AG04450 (cell line): ENCODE results near the gene ACSS2. TPM values are rescaled to one million over a fixed set of nuclear protein-coding genes. Genes with fewer than 3 reads are reported as not detected.

Experiments used
- CTCF ChIA-PET: fragments of 300-600, 350-600 bp; formaldehyde crosslinking; extraction: SDS; loops from one replicate; lab custom pipeline; 2022; ENCODE audit warnings: antibody characterized with exemption, inconsistent platforms; lab: Charles Lee
- POLR2A ChIA-PET: fragments of 350-600 bp; formaldehyde crosslinking; extraction: SDS; loops from one replicate; lab custom pipeline; 2021; ENCODE audit warnings: antibody characterized with exemption, inconsistent platforms; lab: Yijun Ruan, JAX
- DNase-seq: peaks from one replicate; pipeline ENCODE4 v3.0.0-alpha.2; 2011; ENCODE audit warnings: low read depth, low spot score
- H3K27ac ChIP-seq: one replicate; pipeline ENCODE4 v1.5.1; 2012; ENCODE audit warnings: low read depth, low read length, control low read depth
- H3K27me3 ChIP-seq: one replicate; pipeline ENCODE4 v1.6.0; 2012; ENCODE audit warnings: low read length; ENCODE audit not compliant: control insufficient read depth, insufficient read depth
- H3K4me3 ChIP-seq: 2 replicates; pipeline ENCODE4 v1.5.1; 2011; ENCODE audit warnings: mild to moderate bottlenecking, low read depth, low read length, control low read depth
- H3K9me3 ChIP-seq: 2 replicates; pipeline ENCODE4 v1.5.1; 2012; ENCODE audit warnings: low read length; ENCODE audit not compliant: control insufficient read depth, insufficient read depth
- polyA plus RNA-seq: library from polyadenylated mRNA; depleted of rRNA; stranded (reverse); fragments of >200 nt; gene quantifications from 2 replicates; pipeline ENCODE4 v1.2.3, GENCODE V29; 2011
- TF ChIP-seq, protein P1 (sequence below): IDR thresholded peaks from 2 replicates; pipeline ENCODE4 v1.5.1; 2011; ENCODE audit warnings: low read depth, low read length, control low read depth, inconsistent platforms

ACSS2 gene
- polyA plus RNA-seq, 1 experiment, result 37.3 TPM

DNA sequence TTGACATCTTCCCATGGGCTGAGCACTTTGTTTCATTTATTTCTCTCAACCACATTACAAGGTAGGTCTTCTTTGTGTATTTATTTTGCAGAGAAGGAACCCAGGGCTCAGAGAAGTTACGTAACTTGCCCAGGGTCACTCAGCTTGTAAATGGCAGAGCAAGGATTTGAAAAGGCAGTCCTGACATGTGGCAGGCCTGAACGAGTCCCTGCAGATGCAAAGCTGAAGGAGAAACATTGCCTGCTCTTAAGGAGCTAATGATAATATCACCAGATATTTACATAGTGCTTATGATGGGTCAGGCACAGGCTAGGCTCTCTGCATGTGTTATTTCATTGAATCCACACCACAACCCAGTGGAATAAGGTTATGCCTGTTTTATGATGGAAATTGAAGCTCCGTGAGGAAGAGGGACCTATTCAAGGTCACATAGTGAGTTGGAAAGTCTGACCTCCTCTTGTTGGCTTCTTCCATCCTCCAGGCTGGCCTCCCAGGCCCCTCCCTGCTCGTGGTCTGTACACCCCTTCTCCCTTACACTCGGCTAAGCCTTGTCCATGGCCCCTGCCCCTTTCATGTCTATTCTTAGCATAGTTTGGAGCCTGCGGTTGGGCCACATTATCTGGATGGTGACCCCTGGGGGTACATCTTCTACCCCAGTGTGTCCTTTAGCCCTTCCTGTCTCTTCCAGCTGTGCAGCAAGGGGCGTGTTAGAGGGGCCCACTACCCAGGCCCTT is 91.8 kb downstream of the ACSS2 start:
- H3K27ac ChIP-seq, result no peak overlapping the region
- no peak overlapping the region for H3K4me3 ChIP-seq
- CTCF ChIA-PET, result interaction anchor here (1.3 kb wide), 1 partner anchor 95 kb away, joined by 3 read pairs; no protein-coding TSS in a partner anchor
- no peaks in the 10 kb centered on the region for H3K9me3 ChIP-seq
- peaks cover 14% of the 10 kb centered on the region for H3K27me3 ChIP-seq
- TF ChIP-seq, protein P1, sequence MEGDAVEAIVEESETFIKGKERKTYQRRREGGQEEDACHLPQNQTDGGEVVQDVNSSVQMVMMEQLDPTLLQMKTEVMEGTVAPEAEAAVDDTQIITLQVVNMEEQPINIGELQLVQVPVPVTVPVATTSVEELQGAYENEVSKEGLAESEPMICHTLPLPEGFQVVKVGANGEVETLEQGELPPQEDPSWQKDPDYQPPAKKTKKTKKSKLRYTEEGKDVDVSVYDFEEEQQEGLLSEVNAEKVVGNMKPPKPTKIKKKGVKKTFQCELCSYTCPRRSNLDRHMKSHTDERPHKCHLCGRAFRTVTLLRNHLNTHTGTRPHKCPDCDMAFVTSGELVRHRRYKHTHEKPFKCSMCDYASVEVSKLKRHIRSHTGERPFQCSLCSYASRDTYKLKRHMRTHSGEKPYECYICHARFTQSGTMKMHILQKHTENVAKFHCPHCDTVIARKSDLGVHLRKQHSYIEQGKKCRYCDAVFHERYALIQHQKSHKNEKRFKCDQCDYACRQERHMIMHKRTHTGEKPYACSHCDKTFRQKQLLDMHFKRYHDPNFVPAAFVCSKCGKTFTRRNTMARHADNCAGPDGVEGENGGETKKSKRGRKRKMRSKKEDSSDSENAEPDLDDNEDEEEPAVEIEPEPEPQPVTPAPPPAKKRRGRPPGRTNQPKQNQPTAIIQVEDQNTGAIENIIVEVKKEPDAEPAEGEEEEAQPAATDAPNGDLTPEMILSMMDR, result no peak
- no peak for DNase-seq
- POLR2A ChIA-PET, result no interaction called here

DNA sequence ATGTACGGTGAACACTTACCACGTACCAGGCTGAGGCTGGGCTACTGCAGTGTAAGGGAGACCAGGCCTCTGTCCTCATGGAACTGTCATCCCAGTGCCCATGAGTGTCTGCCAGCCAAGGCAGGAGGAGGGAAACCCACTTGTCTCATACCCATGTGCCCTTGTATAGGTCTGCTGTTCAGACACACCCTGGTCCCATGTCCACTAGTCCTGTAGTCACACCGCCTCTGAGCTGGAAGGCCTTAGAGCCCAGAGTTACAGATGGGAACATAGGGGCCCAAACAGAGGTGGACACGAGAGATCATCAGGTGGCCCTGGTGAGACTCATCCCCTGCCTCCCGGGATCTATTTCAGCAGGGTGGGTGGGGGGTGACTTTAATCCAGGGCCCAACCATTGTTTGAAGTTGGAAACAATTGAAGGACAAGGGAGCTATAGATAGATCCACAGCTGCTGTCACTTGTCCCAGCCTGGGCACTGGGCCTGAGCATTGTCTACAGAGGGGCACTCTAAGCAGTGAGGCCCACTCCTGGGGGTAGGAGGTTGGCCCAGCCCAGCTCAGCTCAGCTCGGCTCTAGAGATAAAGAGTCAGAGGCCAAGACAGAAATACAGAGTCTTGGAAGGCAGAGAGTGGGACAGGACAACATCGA is 93.9 kb downstream of the ACSS2 start:
- CTCF ChIA-PET, result no interaction called here
- no peak overlapping the region for H3K27ac ChIP-seq

DNA sequence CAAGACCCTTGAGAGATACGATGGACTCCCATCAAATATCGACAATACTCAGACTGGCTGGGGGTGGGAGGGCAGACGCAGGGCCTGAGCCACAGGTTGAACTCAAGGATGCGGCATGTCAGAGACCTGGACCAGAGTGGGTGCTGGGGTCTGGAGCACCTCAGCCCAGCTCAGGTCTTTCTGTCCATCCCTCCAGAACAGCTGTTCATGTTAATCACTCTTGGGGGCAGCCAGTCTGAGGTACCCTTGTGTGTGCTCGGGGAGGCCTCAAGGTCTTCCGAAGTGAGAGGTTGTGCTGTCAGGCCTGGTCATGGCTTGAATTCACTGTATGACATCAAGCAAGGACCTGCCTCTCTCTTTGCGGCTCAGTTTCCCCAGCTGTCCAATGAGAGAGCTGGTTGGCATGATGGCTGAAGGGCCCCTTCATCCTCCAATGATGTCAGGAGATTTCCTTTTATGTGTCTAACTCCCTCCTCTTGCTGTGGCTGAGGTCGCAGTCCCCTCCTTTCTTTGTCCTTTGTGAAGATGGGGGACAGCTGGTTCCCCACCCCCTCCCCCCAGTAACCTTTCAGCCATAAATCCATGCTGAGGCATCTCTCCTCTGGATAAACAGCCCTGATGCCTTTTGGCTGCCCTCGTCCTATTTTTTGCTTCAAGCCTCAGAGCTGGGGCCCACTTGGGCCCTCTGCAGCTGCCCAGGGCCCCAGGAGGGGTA is 94.6 kb downstream of the ACSS2 start:
- TF ChIP-seq, protein P1, result no peak
- Histone ChIP-seq H3K27me3 (peaks cover 16% of the 10 kb centered on the region), H3K4me3 (no peak overlapping the region), H3K27ac (no peak overlapping the region), H3K9me3 (no peaks in the 10 kb centered on the region)
- no peak for DNase-seq
- POLR2A ChIA-PET, result no interaction called here
- CTCF ChIA-PET, result interaction anchor here (0.6 to 1.5 kb wide), 3 partner anchors 16 to 714 kb away, joined by 3 to 6 read pairs (median 3); no protein-coding TSS in a partner anchor

More for the DNA sequence above, 93.9 kb downstream of the ACSS2 start:
- no peak for DNase-seq
- TF ChIP-seq, protein P1, result no peak
- POLR2A ChIA-PET, result no interaction called here
- Histone ChIP-seq H3K4me3 (no peak overlapping the region), H3K9me3 (no peaks in the 10 kb centered on the region), H3K27me3 (peaks cover 16% of the 10 kb centered on the region)

DNA sequence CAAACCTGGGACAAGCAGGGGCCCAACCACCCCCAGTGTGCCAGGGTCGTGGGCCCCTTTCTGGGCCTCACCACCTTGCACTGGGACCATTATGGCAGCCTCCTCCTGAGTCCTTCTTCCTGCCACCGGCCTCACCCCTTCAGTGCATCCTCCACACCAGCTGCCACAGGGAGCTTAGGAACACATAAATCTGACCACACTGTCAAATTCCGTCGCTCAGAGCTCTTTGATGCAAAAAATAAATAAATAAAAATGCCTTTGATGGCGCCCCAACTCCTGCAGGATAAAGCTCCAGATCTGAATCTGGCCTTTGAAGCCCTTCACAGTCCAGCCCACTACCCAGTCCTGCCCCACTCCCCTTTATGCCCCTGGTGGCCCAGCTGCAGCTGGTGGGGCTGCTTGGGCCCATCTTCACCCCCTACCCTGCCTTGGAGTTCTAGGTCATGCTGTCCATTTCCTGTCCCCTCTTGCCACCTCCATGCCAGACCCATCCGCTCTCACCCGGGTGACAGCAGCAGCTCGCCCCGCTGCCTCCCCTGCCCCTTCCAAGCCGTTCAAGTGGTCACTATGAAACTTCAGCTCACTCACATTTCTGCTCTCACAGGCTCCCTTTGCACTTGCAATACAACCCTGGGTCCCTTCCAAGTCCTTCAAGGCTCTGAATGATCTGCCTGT is 95.3 kb downstream of the ACSS2 start:
- DNase-seq, result no peak
- H3K27me3 ChIP-seq, result peaks cover 16% of the 10 kb centered on the region
- POLR2A ChIA-PET, result no interaction called here
- H3K4me3 ChIP-seq, result no peak overlapping the region
- no peak overlapping the region for H3K27ac ChIP-seq
- CTCF ChIA-PET, result interaction anchor here (0.6 to 1.5 kb wide), 3 partner anchors 15 to 715 kb away, joined by 3 to 6 read pairs (median 3); no protein-coding TSS in a partner anchor
- no peaks in the 10 kb centered on the region for H3K9me3 ChIP-seq
- TF ChIP-seq, protein P1, result no peak
